Forelimb muscle (tissue), 1 donor: ENCODE data around the gene NCAN. TPM values are rescaled to one million over a fixed set of nuclear protein-coding genes. Genes with fewer than 3 reads are reported as not detected.

Experiments
- DNase-seq: peaks from one replicate; pipeline ENCODE4 v3.0.0-alpha.2; 2013; ENCODE audit warnings: low read depth
- polyA plus RNA-seq: library from polyadenylated mRNA; unstranded; fragments of 120-200 nt; gene quantifications from one replicate; pipeline ENCODE4 v1.2.1, GENCODE V29; 2013; ENCODE audit not compliant: insufficient read length

Gene NCAN
- polyA plus RNA-seq, 1 donor = 0.16 TPM

DNA sequence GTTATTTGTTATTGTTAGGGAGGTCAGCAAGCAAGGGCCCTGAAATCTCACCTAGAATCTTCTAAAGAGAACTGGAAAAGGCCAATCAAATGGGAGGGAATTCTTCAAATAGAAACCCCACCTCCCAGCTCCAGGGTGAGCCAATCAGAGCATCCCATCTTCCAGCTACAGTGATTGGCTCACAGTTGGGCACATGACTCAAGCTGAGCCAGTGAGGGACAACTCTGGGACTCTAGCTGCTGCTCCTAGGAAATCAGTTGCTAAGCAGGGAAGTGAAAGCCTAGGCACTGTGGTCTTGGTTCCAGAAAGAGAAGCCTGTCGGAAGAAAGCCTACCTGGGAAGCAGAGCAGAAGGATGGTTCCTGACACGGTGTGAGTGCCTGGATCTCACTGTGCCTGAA lies 48.0 kb downstream of the NCAN start:
- DNase-seq = no peak

DNA sequence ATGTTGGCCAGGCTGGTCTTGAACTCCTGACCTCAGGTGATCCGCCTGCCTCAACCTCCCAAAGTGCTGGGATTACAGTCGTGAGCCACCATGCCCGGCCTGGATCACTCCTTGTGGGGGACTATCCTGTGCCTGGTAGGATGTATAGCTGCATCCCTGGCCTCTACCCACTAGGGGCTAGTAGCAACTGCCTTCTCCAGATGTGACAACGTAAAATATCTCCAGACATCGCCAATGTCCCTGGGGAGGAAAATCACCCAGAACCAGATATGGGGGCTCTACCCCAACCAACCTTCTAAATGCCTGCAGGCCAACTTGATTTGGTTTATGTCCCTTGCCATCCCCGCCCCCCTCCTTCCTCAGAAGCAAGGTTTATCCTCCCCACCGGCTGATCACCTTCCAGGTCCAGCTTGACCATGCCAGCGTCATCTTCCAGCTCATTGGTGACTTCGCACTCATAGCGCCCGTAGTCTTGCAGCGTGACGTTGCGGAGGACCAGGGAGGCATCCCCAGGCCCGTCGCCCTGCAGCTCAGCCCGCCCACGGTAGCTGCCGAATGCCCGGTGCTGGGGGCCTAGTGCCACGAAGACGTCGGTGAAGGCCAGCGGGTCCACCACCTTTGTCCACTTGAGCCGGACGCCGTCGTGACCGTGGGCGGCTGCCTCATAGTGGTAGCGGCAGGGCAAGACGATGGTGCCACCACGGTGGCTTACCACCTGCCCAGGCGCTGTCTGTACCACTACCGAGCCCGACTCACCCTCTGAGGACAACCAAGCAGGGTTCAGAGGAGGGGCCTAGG lies 48.9 kb downstream of the NCAN start:
- DNase-seq = no peak

DNA sequence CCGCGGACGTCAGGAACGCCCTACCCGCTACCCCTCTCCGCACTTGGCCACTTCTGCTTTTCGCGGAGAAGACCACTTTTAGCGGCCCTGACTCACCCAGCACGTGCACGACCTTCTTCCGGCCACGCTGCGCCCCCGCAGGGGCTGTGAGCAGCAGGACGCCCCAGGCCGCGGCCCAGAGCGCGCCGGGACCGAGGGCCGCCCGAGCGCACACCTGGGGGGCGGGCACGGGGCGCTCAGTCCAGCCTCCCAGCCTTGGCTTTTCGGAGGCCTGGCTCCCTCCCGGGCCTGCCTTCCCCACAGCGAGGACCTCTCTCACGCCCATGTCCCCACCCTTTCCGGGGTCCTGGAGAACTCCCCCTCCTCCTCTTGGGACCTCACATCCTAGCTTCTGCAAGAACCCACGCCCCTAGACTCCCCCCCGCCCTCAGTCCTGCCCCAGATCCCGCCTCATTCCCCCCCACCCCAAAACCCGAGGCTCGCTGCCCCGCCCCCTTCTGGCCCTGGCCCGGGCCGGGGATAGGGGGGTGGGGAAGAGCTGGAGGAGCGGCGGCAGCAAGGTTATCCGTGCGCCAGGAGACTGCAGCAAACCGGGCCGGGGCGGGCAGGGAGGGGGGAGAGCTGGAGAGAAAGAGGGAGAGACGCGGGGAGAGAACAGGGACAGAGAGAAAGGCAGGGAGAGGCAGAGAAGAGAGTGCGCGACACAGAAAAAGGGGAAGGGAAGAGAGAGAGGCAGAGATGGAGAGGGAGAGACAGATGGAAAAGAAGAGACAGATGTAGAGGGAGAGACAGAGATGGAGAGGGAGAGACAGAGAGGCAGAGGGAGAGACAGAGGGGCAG lies 49.8 kb downstream of the NCAN start:
- no peak for DNase-seq

DNA sequence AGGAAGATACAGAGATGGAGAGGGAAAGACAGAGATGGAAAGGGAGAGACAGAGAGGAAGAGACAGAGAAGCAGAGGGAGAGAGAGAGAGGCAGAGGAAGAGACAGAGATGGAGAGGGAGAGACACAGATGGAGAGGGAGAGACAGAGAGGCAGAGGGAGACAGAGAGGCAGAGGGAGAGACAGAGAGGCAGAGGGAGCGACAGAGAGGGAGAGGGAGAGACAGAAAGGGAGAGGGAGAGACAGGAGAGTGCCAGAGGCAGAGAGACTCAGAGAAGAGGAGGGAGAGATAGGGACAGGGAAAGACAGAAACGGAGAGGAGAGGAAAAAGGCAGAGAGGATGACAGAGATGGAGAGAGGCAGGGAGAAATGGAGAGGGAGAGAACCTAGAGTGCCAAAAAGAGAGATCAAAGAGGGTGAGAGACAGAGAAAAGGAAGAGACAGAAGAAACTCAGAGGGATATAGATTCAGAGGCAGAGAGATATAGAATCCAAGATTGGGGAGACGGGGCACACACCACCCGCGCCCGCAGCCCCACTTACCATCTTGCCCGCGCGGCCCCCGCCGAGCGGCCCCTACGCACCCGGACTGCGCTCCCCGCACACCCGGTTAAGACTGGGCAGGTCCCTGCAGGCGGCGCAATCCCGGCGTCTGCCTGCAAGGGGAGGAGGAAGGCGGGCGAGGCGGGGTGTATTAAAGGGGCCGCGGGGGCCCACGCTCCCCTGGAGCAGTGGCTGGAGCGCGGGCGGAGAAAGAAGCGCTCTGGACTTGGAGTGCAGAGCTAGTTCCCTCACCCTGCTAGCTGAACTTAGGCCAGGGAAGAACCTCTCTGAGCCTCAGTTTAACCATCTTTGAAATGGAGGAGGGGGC lies 50.7 kb downstream of the NCAN start:
- no peak for DNase-seq

DNA sequence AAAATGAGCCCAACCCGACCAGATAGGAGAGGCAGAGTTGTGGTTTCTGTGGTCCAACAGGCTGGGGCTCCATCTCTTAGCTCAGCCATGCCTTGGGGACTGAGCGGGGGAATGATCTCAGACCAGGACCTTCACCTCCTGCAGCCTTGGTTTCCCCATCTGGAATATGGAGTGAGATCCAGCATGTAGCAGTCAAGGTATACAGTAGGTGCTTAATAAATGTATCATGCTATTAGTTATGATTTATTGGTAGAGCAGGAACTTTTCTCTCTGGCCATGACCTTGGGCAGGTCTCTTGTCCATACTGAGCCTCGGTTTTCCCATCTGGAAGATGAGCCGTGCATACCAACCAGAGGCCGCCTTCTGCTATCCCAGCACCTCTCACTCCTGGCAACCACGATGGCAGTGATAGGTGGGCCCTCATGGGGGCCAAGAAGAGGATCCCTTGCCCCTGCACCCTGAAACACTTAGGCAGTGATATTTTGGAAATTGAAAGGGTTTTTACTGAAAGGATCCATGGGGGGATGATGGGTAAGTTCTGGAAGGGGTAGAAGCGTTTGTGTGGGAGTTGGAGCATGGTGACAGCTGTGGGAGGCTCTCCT lies 52.2 kb downstream of the NCAN start:
- DNase-seq = no peak

DNA sequence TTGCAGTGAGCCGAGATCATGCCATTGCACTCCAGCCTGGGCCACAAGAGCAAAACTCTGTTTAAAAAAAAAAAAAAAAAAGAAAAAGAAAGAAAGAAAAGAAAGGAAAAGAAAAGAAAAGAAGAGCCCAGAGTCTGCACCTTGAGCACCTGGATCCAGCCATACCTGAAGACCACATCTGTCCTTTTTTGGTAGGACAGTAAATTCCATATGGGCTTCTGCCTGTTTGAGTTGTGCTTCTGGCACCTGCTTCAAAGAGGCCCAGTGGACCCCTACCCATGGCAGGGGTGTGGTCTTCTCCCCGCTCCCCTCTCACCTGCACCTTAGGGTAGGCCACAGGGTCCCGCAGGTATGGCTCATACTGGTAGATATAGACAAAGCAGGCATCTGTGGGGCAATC lies 55.5 kb downstream of the NCAN start:
- no peak for DNase-seq

DNA sequence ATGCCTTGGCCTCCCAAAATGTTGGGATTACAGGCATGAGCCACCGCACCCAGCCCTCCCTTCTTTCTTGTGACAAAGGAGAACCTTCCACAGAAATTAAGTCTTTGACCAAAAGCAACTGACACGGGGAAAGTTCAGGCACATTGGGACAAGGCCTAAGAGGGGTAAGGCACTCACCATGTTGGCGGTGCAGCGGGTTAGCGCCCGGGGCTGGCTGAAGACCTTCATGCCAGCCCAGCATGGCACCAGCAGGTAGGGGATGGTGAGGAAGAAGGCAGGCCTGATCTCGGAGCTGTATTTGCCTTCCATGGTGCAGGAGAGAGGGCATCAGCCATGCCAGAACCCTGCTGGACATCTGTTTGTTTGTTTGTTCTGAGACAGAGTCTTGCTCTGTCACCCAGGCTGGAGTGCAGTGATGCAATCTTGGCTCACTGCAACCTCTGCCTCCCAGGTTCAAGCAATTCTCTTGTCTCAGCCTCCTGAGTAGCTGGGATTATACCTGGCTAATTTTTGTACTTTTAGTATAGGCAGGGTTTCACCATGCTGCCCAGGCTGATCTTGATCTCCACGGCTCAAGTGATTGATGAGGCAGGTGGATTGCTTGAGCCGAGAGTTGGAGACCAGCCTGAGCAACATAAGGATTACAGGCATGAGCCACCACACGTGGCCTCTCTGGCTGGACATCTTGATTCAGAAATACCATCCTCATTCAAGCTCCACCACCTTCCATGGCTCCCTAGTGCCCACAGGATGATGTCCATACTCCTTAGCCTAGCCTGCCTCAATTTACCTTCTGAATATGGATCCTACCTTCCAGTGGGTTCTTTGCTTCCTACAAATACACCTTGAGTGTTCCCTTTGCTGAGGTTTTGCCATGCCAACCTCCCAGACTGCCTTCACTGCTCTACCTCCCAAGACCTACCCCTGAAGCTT lies 57.0 kb downstream of the NCAN start:
- no peak for DNase-seq

DNA sequence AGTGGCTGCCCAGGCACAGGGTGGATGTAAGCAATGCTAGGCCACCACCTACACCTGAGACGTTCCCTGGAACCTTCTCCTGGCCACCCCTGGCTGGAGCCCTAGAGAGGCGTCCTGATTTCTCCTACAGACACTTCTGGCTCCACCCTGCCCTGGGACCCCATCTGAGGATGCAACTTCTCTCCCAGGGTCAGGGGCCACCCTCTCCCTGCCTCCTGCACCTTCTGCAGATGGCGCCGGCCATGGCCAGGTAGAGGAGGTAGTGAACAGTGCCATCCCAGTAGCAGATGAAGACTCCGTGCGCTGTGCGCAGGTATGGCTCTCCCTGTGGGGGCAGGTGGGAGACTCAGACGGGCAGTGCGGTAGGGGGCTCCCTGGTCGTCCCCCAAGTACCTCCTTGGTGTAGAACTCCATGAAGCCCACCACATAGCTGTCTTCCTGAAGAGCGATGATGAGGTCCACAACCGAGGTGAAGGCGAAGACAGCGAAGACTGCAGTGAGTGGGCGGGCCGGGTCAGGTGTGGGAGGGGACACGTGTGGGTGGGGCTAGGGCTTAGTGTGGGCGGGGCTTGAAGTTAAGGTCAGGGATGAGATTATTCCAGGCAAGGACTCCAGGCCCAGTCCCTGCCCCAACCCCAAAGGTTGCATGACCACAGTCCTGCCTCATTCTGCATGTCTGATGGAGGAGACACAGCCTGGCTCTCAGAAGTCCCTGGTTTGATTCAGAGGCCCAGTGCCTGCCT lies 58.4 kb downstream of the NCAN start:
- DNase-seq = no peak

DNA sequence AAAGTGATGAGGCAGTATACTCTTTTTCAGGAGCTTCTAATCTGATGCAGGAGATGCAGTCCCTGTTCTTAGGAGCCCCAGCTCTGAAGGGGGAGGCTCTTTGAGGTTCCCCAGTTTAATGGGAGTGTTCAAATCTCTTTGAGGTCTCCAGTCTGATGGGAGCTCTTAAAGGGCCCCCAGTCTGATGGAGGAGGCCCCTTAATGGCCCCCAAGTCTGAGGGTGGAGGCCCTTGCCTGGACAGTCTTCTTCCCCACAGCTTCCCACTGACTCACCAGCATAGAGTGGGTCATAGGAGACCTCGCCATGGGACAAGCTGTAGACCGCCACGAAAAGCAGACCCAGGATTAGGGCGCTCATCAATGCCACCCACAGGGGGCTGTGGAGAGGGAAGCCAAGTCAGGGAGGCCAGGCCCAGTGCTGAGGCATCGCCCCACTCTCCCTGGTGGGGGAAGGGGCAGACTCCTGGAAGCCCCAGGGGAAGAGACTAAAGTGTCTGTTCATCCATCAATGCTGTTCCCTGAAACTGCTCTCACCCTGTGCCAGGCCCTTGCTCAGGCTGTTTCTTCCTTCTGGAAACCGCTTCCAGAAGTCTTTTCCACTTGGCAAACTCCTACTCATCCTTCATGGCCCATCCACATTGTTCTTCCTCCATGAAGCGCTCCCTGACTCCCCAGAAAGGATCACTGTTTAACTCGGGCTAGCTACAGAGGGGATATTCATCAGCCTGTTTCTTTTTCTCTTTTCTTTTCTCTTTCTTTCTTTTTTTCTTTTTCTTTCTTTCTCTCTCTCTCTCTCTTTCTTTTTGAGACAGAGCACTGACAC lies 59.2 kb downstream of the NCAN start:
- no peak for DNase-seq

DNA sequence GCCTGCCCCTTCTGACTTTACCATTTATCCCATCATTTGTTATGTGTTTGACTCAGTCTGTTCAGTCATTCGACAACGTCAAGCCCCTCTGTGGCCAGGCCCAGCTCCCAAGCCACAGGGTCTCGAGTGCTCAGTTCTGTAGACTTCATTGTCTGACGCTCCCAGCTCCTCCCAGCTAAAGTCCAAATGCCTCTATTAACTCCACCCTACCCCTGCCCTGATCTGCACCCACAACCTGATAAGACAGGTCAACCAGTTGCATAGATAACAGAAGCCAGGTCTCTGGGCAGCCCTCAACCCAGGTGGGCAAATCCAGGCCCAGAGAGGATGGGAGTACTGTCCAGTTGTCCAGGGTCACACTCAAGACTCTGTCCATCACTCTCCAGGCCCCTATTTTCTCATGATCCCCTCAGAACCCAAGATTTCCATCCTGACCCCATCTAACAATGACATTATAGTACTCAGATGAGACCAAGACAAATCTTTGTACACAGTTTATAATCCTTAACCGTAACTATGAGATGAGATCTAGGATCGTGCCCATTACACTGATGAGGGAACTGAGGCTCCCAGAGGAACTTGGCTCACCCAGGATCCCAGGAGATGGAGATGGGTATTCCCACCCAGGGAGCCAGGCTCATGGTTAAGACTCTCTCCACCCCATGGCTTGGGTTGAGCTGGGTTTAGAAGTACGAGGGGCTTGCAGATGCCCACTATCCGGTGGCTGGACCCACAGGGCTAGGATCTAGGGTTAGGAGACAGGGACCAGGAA lies 60.3 kb downstream of the NCAN start:
- no peak for DNase-seq

DNA sequence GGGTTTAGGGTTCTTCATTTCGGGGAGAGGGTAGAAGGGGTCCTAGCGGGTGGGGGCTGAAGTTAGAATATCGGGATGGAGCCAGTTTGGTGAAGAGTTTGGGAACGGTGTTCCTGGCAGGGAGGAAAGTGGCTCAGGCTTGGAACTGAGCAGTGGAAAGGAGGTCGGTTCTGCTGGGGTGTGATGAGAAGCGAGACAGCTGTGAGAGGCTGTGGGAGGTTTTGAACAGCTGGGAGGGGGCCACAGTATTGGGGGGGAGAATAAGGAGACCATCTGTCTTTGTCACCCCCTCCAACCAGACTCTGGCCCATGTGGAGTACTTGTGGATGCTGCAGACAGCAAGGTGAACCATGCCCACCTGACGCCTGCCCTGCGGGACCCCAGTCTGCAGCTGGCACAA lies 62.4 kb downstream of the NCAN start:
- no peak for DNase-seq

DNA sequence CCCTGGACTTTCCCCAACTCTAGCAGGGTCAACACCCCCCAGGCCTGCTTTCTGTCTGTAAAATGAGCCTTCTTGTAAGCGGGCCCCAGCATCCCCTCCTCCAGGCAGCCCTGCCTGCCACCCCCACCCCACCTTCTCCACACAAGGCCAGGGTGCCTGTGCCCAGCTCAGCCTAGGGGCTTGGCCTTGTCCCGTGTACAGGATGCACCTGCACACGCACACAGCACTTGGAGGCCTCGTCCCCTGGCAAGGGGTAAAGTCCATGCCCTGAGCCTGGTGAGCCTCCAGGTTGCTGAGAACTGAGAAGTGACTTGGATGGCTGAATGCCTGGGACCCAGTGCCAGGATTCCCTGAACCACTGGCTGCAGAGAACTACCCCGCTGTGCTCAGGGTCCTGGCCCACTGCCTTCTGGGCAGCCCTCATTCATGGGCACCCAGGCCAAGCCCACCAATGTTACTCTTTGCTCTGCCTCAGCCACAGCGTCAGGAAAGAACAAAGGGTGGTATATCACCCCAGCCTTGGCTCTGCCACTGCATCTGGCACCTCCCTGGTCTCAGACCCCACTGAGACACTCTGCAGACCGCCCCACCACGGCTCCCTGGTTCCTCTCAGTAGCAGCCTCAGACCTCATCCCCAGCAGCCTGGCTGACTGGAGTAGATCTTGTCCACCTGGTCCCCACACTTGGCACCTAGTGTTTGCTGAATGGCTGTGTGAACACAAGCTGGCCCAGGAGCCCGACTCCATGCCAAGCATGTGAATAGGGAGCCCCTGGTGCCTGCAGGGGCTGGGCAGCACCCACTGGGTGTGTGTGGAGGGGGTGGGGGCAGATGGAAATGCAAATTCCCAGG lies 63.2 kb downstream of the NCAN start:
- no peak for DNase-seq

DNA sequence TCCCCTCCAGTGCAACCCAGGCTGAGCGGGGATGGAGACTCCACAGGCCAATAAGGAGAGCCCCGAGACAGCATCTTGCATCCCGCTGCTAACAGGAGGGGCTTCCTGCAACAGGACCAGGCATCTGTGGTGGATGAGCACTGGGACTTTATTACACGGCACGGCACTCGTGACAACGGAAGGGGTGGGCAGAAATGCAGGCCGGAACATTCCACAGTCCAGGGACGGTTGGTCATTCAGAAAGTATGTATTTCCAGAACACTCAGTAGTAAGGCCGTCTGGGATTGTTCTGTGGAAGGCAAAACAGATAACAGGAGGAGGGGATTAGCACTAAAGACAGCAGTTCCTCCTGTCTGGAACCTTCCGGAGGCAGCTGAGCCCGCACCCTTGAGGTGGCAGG lies 64.6 kb downstream of the NCAN start:
- no peak for DNase-seq

DNA sequence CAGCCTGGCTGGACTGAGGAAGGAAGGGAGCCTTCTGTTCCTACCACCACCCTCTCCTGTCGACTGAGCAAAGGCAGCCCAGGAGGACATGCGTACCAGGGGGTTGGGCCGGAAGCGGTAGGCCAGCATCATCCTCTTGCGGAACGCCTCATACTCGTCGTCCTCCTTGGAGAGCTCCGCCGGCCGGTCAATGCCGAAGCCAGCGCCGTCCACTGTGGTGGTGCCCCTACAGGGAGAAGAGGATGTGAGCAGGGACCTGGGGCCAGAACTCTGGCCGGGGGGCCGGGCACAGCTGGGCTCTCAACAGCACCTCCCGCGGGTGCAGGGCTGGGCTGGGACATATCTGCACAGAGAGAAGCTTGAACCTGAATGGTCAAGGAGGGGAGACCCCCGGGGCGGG lies 65.1 kb downstream of the NCAN start:
- DNase-seq = no peak

DNA sequence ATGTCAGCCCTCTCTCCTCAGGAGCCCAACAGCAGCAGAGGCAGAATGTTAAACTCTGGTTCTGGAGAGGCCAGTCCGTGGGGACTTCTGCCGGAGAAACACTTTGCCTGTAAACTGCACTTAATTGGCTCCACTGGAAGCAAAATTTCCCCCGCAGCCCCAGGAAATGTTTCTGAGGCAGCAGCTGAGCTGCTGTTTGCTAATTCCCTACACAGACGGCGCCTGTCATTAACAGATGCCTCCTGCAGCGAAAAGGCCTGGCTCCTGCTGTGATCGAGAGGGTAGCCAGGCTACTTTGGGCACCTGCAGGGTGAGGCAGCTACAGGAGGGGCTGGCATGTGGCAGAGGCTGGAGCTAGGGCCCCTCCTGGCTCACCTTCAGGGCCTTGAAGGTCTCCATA lies 66.6 kb downstream of the NCAN start:
- DNase-seq = no peak

DNA sequence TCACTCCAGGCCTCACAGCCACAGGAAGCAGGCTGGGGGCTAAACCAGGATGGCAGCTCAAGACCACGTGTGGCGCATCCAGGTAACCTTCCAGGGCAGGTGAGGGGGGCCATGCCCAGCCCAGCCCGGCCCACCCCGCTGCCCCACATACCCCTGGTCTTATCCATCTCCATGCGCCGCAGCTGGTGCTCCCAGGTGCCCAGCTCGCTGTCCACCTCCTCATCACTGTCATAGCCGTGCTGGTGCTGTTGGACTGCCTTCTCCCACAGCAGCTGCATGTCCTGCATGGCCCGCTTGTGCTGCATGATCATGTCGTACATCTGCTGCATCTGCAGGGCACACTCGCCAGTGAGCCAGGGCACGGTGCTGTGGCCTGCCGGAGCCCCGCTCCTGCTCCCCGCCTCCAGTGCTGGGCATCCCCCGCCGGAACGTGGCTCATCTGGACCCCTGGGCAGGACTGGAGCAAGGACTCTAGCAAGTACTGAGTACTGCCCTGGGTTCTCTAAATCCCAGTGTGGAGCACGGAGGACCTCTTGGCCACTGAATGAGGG lies 67.4 kb downstream of the NCAN start:
- DNase-seq = no peak

DNA sequence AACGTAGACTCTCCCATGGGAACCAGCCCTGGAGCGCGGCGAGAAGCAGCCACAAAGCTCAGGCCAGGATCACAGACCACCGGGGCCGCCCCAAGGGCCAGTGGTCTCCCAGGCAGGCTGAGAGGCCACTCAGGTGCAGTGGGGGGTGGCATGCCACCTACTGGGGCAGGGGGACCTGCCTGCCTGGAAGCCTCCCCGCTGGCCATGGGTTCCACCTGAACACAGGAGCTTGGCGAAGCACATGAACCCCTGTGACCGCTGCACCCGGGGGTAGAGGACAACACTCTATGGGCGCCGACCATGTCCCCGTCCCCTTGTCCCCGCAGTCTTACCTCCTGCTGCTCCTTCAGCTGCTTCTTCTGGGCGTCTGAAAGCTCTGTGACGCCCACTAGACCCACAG lies 68.1 kb downstream of the NCAN start:
- no peak for DNase-seq
